Measurements from ENCODE around the gene PTGFRN. TPM values are rescaled to one million over a fixed set of nuclear protein-coding genes. Genes with fewer than 3 reads are reported as not detected.
A peak's percentile ranks its signal among the peaks of the same experiment; 100 is the strongest.

The PTGFRN gene
- total and polyA plus RNA-seq, 9 of the 15 experiments (the other 6 are each of a cell fraction or from before 2014, with no cell fraction given): 17.3 to 33.1 (median 25.7) TPM

DNA sequence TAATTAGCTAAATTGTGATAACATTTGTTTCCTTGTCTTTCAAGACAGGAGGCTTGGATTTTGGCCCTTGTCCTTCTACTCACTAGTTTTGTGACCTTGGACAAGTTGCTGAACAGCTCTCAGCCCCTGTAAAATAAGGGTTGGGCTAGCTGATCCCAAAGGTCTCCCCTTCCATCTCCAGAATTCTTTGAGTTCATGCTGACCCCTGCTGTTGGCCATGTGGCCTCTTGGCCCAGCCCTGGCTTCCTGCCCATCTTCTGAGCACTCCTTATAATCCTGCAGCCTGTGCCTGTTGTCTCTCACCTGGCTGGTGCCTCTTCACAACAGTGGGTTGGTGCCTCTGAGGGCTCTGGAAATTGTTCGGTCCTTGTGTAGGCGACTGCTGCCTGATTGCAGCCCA, 10.1 kb downstream of the PTGFRN start (continued):
- TF ChIP-seq, protein P1, sequence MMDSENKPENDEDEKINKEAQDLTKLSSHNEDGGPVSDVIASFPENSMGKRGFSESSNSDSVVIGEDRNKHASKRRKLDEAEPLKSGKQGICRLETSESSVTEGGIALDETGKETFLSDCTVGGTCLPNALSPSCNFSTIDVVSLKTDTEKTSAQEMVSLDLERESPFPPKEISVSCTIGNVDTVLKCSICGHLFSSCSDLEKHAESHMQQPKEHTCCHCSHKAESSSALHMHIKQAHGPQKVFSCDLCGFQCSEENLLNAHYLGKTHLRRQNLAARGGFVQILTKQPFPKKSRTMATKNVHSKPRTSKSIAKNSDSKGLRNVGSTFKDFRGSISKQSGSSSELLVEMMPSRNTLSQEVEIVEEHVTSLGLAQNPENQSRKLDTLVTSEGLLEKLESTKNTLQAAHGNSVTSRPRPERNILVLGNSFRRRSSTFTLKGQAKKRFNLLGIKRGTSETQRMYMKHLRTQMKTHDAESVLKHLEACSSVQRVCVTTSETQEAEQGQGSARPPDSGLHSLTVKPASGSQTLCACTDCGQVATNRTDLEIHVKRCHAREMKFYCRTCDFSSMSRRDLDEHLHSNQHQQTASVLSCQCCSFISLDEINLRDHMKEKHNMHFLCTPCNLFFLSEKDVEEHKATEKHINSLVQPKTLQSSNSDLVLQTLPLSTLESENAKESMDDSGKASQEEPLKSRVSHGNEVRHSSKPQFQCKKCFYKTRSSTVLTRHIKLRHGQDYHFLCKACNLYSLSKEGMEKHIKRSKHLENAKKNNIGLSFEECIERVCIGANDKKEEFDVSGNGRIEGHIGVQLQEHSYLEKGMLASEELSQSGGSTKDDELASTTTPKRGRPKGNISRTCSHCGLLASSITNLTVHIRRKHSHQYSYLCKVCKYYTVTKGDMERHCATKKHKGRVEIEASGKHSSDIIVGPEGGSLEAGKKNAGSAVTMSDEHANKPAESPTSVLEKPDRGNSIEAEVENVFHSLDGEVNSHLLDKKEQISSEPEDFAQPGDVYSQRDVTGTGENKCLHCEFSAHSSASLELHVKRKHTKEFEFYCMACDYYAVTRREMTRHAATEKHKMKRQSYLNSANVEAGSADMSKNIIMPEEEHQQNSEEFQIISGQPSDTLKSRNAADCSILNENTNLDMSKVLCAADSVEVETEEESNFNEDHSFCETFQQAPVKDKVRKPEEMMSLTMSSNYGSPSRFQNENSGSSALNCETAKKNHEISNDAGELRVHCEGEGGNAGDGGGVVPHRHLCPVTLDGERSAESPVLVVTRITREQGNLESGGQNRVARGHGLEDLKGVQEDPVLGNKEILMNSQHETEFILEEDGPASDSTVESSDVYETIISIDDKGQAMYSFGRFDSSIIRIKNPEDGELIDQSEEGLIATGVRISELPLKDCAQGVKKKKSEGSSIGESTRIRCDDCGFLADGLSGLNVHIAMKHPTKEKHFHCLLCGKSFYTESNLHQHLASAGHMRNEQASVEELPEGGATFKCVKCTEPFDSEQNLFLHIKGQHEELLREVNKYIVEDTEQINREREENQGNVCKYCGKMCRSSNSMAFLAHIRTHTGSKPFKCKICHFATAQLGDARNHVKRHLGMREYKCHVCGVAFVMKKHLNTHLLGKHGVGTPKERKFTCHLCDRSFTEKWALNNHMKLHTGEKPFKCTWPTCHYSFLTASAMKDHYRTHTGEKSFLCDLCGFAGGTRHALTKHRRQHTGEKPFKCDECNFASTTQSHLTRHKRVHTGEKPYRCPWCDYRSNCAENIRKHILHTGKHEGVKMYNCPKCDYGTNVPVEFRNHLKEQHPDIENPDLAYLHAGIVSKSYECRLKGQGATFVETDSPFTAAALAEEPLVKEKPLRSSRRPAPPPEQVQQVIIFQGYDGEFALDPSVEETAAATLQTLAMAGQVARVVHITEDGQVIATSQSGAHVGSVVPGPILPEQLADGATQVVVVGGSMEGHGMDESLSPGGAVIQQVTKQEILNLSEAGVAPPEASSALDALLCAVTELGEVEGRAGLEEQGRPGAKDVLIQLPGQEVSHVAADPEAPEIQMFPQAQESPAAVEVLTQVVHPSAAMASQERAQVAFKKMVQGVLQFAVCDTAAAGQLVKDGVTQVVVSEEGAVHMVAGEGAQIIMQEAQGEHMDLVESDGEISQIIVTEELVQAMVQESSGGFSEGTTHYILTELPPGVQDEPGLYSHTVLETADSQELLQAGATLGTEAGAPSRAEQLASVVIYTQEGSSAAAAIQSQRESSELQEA (IDR thresholded peaks at IDR 0.05; ENCODE audit: low read depth): no peak
- TF ChIP-seq RAD21 (CRISPR knock-in tag; conservative IDR thresholded peaks at IDR 0.05 in 1 of 2, IDR thresholded peaks at IDR 0.05 in 1 of 2) (peak; percentile 66 to 79), JUND (IDR thresholded peaks at IDR 0.05; ENCODE audit: borderline replicate concordance, low read depth, low read length) (no peak), JUND (tag; IDR thresholded peaks at IDR 0.05; ENCODE audit: borderline replicate concordance, low read depth, low read length) (no peak), CEBPB (tag; IDR thresholded peaks at IDR 0.05) (no peak), RBM15 (IDR thresholded peaks at IDR 0.05; ENCODE audit: insufficient read depth, low read length) (no peak), SAFB (IDR thresholded peaks at IDR 0.05; ENCODE audit: borderline replicate concordance, low read depth, low read length) (no peak), IRF2 (CRISPR knock-in tag; IDR thresholded peaks at IDR 0.05) (no peak), ETV6 (IDR thresholded peaks at IDR 0.05; ENCODE audit: borderline replicate concordance in 1 of 2, low read depth in 2 of 2, low read length in 1 of 2) (no peak), ETV6 (CRISPR knock-in tag; IDR thresholded peaks at IDR 0.05; ENCODE audit: borderline replicate concordance) (no peak)
- TF ChIP-seq, protein P2, sequence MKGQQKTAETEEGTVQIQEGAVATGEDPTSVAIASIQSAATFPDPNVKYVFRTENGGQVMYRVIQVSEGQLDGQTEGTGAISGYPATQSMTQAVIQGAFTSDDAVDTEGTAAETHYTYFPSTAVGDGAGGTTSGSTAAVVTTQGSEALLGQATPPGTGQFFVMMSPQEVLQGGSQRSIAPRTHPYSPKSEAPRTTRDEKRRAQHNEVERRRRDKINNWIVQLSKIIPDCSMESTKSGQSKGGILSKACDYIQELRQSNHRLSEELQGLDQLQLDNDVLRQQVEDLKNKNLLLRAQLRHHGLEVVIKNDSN (CRISPR knock-in tag; IDR thresholded peaks at IDR 0.05): peak; percentile 15; the same call in 1 of the 2 replicates
- TF ChIP-seq, protein P3, sequence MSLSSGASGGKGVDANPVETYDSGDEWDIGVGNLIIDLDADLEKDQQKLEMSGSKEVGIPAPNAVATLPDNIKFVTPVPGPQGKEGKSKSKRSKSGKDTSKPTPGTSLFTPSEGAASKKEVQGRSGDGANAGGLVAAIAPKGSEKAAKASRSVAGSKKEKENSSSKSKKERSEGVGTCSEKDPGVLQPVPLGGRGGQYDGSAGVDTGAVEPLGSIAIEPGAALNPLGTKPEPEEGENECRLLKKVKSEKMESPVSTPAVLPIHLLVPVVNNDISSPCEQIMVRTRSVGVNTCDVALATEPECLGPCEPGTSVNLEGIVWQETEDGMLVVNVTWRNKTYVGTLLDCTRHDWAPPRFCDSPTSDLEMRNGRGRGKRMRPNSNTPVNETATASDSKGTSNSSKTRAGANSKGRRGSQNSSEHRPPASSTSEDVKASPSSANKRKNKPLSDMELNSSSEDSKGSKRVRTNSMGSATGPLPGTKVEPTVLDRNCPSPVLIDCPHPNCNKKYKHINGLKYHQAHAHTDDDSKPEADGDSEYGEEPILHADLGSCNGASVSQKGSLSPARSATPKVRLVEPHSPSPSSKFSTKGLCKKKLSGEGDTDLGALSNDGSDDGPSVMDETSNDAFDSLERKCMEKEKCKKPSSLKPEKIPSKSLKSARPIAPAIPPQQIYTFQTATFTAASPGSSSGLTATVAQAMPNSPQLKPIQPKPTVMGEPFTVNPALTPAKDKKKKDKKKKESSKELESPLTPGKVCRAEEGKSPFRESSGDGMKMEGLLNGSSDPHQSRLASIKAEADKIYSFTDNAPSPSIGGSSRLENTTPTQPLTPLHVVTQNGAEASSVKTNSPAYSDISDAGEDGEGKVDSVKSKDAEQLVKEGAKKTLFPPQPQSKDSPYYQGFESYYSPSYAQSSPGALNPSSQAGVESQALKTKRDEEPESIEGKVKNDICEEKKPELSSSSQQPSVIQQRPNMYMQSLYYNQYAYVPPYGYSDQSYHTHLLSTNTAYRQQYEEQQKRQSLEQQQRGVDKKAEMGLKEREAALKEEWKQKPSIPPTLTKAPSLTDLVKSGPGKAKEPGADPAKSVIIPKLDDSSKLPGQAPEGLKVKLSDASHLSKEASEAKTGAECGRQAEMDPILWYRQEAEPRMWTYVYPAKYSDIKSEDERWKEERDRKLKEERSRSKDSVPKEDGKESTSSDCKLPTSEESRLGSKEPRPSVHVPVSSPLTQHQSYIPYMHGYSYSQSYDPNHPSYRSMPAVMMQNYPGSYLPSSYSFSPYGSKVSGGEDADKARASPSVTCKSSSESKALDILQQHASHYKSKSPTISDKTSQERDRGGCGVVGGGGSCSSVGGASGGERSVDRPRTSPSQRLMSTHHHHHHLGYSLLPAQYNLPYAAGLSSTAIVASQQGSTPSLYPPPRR (CRISPR knock-in tag; IDR thresholded peaks at IDR 0.05; ENCODE audit: borderline replicate concordance): no peak
